Right lobe of liver (tissue), 6 donors: Measurements from ENCODE around the gene LHX2. TPM values are rescaled to one million over a fixed set of nuclear protein-coding genes. Genes with fewer than 3 reads are reported as not detected.

Experiments
- ATAC-seq, 4 donors: fragments of 200-7000 bp; cut with Tn5 transposase; one replicate each; pipeline ENCODE4 v1.9.1; 2020; ENCODE audit warnings: mild to moderate bottlenecking in 4 of 4, moderate library complexity in 4 of 4
- DNase-seq, 3 donors: peaks; one replicate each; pipeline ENCODE4 v3.0.0-alpha.2; 2020
- H3K27ac ChIP-seq, 3 donors: fragments of 200-600 bp; one replicate each; pipeline ENCODE4 v1.8.0; 2022
- H3K27me3 ChIP-seq, 2 donors: fragments of 200-600 bp; one replicate each; pipeline ENCODE4 v1.8.0; 2022
- H3K36me3 ChIP-seq, 4 donors: fragments of 200-600 bp; sonication (generic) in 1 of 4; one replicate each; pipeline versions ENCODE4 v1.5.1 to v1.8.0; 2017 to 2022; ENCODE audit warnings: control low read depth in 1 of 4
- H3K4me1 ChIP-seq, 4 donors: fragments of 200-600 bp; sonication (generic) in 1 of 4; one replicate each; pipeline versions ENCODE4 v1.5.1 to v1.8.0; 2017 to 2022; ENCODE audit warnings: control low read depth in 1 of 4
- H3K4me3 ChIP-seq, 3 donors: fragments of 200-600 bp; one replicate each; pipeline ENCODE4 v1.8.0; 2022
- H3K9me3 ChIP-seq, 4 donors: fragments of 200-600 bp; sonication (generic) in 1 of 4; one replicate each; pipeline versions ENCODE4 v1.5.1 to v1.8.0; 2017 to 2022; ENCODE audit warnings: control low read depth in 1 of 4
- POLR2A ChIP-seq: fragments of 450-650 bp; IDR thresholded peaks from one replicate; pipeline ENCODE4 v1.6.1; 2017; ENCODE audit warnings: antibody characterized with exemption, mild to moderate bottlenecking
- WGBS: methylation state at CpG from one replicate; pipeline ENCODE4 v1.1.6; 2018; ENCODE audit warnings: low coverage, low lambda C conversion rate; ENCODE audit not compliant: insufficient coverage; ENCODE audit errors: missing lambda C conversion rate; 5-methylcytosine and 5-hydroxymethylcytosine counted together
- intact Hi-C, 2 donors: fragments of 100-400 bp; cut with DNase I; formaldehyde crosslinking; loops; one replicate each; pipeline versions ENCODE4 v1.11.2 to v1.14.1; 2022
- total RNA-seq, 6 experiments: library from RNA; depleted of rRNA in 2 of 6; stranded (reverse); fragments of >200 nt in 2 of 6; fragmentation: NEBNext Ultra II Directional in 3 of 6; extraction: Animal tissue kit (Norgen Biotek cat#: 25700) in 3 of 6; gene quantifications; one replicate each; pipeline versions ENCODE4 v1.1.0 to v1.2.4, GENCODE V29; 2016 to 2023
- TF ChIP-seq, protein P1 (sequence below), 4 donors: fragments of 200-600 bp in 3 of 4; fragments of 450-650 bp in 1 of 4; IDR thresholded peaks; one replicate each; pipeline versions ENCODE4 v1.5.1 to v1.8.0; 2016 to 2022; ENCODE audit warnings: antibody characterized with exemption in 4 of 4, mild to moderate bottlenecking in 2 of 4
- donor health status: DM: no; HTN: yes; CAD: no.
- donor health status: DM: no; HTN: no; CAD: no.
- donor health status: DM: no; HTN: no; CAD: no.
- donor health status: DM: no; HTN: yes; CAD: no.
- donor health status: DM: no; HTN: yes; CAD: no.

Gene LHX2
- total RNA-seq, 6 experiments from 2014 or later: 0.64 to 5.0 (median 3.0) TPM

DNA sequence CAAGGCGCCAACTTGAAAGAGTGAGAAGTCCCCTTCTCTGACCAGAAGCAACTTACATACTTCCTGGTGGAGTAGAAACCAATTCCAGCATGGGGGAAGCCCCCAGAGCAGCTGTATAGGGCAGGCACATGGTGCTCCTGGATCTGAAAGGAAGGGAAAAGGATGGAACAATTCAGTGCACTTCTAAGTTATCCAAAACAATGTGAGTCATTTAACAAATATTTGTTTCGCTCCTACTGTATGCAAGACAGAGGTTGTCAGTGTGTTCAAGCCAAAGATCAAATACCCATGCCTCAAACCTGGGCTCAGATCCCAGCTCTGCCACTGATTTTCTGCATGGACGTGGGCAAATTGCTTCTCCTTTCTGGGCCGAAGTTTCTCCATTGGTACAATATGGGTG lies 67.1 kb downstream of the LHX2 start:
- intact Hi-C loops: no loop called here
- Histone ChIP-seq H3K4me3 (no peak overlapping the region), H3K27ac (no peak overlapping the region), H3K36me3 (no peaks in the 10 kb centered on the region), H3K27me3 (no peaks in the 10 kb centered on the region), H3K4me1 (peaks cover 0 to 9% (median 0%) of the 10 kb centered on the region in 4 donors), H3K9me3 (no peaks in the 10 kb centered on the region)
- no peak for TF ChIP-seq POLR2A
- TF ChIP-seq, protein P1, sequence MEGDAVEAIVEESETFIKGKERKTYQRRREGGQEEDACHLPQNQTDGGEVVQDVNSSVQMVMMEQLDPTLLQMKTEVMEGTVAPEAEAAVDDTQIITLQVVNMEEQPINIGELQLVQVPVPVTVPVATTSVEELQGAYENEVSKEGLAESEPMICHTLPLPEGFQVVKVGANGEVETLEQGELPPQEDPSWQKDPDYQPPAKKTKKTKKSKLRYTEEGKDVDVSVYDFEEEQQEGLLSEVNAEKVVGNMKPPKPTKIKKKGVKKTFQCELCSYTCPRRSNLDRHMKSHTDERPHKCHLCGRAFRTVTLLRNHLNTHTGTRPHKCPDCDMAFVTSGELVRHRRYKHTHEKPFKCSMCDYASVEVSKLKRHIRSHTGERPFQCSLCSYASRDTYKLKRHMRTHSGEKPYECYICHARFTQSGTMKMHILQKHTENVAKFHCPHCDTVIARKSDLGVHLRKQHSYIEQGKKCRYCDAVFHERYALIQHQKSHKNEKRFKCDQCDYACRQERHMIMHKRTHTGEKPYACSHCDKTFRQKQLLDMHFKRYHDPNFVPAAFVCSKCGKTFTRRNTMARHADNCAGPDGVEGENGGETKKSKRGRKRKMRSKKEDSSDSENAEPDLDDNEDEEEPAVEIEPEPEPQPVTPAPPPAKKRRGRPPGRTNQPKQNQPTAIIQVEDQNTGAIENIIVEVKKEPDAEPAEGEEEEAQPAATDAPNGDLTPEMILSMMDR (IDR thresholded peaks at IDR 0.05): no peak
- peak; percentile 68 to 92 (median 82) for ATAC-seq
- WGBS: 34% methylated on average over 3 of the region's 4 CpGs
- peak in 1 of 3 donors; percentile 32 for DNase-seq

DNA sequence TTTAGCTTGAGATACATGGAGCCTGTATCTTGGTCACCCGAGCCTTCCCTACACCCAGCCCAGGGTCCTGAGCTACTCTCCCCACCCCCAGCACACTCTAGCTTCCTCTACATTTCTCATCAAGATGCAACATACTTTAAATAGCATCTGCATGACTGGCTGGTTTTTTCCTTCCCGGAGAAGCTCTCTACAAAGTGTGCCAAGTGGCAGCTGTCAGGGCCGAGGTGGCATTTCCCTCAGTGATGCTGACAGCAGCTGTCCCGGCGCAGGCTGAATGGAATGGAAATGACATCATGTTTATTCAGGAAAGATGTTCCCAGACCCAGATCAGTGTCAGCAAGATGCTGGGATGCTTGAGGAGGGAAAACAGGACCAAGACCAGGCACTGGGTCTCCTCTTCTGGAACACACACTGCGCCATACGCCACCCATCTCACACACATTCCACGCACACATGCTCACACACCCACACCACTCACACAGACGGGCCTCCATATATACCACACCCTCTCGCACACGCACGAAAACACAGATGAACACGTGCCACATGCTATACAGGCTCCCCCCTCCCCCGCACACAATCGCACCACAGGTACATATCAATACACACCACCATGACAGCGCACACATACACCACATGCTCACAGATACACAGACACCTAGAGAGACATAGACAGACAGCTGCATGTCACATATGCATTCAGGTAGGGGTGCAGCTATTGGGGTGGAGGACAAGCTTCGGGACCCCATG lies 67.8 kb downstream of the LHX2 start:
- ATAC-seq: peak in 1 of 4 donors; percentile 16
- intact Hi-C loops: no loop called here

DNA sequence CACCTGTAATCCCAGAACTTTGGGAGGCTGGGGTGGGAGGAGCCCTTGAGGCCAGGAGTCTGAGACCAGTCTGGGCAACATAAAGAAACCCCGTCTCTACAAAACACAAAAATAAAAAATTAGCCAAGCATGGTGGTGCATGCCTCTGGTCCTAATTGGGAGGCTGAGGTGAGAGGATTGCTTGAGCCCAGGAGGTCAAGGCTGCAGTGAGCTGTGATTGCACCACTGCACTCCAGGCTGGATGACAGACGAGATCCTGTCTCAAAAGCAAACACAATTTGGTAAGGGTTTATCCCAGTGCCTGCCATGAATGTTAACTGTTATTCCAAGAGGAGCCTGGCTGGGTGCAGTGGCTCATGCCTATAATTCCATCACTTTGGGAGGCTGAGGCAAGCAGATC lies 71.1 kb downstream of the LHX2 start:
- Histone ChIP-seq H3K27ac (no peak overlapping the region), H3K9me3 (no peaks in the 10 kb centered on the region), H3K27me3 (no peaks in the 10 kb centered on the region), H3K4me3 (no peak overlapping the region), H3K4me1 (peaks cover 0 to 9% (median 0%) of the 10 kb centered on the region in 4 donors), H3K36me3 (no peaks in the 10 kb centered on the region)
- intact Hi-C loops: no loop called here
- ATAC-seq (no peak), DNase-seq (no peak)
- no peak for TF ChIP-seq POLR2A
- TF ChIP-seq, protein P1 (IDR thresholded peaks at IDR 0.05): no peak
- WGBS: 61% methylated on average over 2 of the region's 2 CpGs

More for the DNA sequence above, 67.8 kb downstream of the LHX2 start:
- Histone ChIP-seq H3K4me1 (peaks cover 0 to 9% (median 0%) of the 10 kb centered on the region in 4 donors), H3K27ac (no peak overlapping the region), H3K9me3 (no peaks in the 10 kb centered on the region), H3K4me3 (no peak overlapping the region), H3K27me3 (no peaks in the 10 kb centered on the region), H3K36me3 (no peaks in the 10 kb centered on the region)
- 77% methylated on average over 12 of the region's 17 CpGs for WGBS
- no peak for DNase-seq
- no peak for TF ChIP-seq POLR2A
- TF ChIP-seq, protein P1 (IDR thresholded peaks at IDR 0.05): no peak

Other genes starting within 250 kb of the LHX2 start
- 10 to 100 TPM; 13.9 to 22.6 (median 16.3) TPM for gene DENND1A, start 81.6 kb upstream of the LHX2 start, total RNA-seq
- 100 to 1,000 TPM in 1 of 6 experiments, 10 to 100 TPM in 5; 61.6 to 128 (median 67.5) TPM for gene NEK6, start 246.2 kb downstream of the LHX2 start, total RNA-seq